Fibroblast of skin of right quadriceps (primary cell): ENCODE data around the gene NIPAL1.
A peak's percentile ranks its signal among the peaks of the same experiment; 100 is the strongest.

Experiments used
- DNase-seq: peaks from one replicate; pipeline ENCODE4 v3.0.0-alpha.2; 2013

NIPAL1 gene

GRCh38 chr4:48068182-48068581 is 51.6 kb downstream of the NIPAL1 start:
- no peak for DNase-seq

DNA sequence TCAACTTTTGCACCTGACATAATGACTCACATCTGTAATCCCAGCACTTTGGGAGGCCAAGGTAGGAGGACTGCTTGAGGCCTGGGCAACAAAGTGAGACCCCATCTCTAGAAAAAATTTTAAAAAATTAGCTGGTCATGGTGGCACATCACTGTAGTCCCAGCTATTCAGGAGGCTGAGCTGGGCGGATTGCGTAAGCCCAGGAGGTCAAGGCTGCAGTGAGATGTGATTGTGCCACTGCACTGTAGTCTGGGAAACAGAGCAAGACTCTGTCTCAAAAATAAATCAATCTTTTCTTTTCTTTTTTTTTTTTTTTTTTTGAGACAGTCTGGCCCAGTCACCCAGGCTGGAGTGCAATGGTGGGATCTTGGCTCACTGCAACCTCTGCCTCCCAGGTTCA is 52.5 kb downstream of the NIPAL1 start:
- DNase-seq, result no peak

- no peak for DNase-seq
Observed at GRCh38 chr4:48071191-48071590, 54.6 kb downstream of the NIPAL1 start.

DNA sequence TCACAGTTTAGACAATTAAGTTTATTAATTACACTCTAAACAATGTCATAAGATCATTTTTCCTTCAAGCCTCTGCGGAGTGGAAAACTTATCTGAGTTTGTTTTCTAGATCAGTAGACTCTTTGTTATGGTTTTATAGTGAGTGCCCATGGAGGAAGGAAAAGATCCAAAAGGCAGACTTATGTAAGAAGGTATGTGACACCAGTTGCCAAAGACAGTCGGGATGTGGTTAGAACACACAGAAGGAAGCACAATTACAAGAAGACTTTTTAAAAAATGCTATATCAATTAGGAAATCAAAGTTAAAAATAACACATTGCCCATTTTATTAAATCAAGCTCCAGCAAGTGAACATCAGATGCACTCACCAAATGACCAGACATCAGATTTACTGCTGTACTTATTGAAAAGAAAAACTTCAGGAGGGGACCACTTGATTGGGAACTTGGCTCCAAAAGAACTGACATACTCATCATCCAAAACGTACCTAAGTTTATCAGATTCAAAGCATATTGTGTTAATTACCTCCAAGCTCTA is 57.1 kb downstream of the NIPAL1 start:
- DNase-seq, result no peak

- DNase-seq, result no peak
Observed at GRCh38 chr4:48074657-48075056, 58.1 kb downstream of the NIPAL1 start.

GRCh38 chr4:48078425-48078824 is 61.9 kb downstream of the NIPAL1 start:
- DNase-seq, result no peak

GRCh38 chr4:48078862-48079655 is 62.5 kb downstream of the NIPAL1 start:
- DNase-seq, result no peak

DNA sequence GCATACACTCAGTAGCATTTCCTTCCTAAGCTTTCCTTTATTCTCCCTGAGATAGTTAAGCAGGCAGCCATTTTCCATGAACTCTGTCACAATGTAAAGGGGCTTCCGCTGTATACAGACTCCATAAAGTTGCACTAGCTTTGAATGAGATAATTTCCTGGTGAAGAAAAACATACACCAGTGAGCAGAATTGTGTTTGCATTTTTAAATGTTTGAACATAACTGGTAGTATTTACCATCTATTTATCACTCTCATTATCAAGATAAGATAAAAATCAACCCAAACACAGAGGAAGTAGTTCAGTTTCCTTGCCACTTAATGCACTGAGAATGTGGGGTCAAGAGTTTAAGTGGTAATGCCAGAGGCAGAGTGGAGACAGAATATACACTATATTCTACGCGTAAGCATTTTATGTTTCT is 63.4 kb downstream of the NIPAL1 start:
- peak; percentile 55 for DNase-seq

DNA sequence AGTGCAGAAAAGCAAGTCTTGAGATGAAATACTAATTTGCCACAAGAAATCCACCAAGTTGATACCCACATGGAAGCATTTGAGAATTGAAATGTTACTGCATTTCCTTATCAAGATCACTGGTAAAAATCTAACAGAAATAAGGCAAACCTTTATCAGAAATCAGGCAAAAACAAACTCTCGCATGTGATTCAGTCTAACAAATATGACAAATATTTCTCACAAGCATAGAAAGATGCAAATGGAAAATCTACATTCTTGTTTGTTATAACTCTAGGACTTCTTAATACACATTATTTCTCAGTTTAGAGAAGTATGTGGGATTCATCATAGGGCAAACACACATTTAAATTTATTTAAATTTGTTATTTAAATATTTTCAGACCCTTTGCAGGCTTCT is 64.6 kb downstream of the NIPAL1 start:
- DNase-seq, result peak; percentile 35

GRCh38 chr4:48082956-48083355 is 66.4 kb downstream of the NIPAL1 start:
- DNase-seq, result no peak

DNA sequence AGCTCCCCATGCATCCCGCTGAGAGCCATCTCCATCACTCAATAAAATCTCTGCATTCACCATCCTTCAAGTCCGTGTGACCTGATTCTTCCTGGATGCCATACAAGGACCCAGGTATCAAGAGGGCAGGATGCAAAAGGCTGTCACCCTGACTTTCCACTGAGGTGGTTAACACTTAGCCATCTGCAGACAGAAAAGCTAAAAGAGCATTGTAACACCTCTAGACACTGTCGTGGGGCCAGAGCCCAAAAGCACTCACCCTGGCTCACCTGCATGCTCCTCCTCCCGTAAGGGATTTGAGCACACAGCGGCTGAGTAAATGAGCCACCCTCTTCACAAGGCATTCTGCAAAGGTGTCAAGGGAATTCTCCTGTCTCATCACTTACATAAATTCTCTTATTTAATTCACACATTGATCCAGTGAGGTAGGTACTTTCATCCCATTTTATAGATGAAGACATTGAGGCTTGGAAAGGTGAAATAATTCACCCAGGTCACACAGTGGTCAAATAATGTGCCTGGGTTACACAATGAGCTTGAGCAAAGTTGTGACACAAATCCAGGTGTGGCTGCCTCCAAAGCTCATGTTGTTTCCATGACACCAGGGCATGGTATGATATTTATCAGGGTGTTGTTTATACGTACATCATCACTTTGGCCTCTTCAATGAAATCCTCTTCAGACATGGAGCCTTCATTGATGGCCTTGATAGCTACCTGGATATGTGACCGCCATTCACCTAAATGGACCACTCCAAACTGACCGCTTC is 69.4 kb downstream of the NIPAL1 start:
- DNase-seq, result no peak
